Measurements from ENCODE around the gene CEP44.

GRCh38 chr4:174365018-174365587, 81.4 kb downstream of the CEP44 start:
- TF ChIP-seq EZH2 (IDR thresholded peaks at IDR 0.05; ENCODE audit: insufficient read depth, poor library complexity, severe bottlenecking) (no peak), EZH2phosphoT487 (IDR thresholded peaks at IDR 0.05; ENCODE audit: insufficient read depth, low read depth) (no peak)

All from GM23248 (cell line).